HepG2 (cell line): ENCODE results near the gene TUBG2. TPM values are rescaled to one million over a fixed set of nuclear protein-coding genes. Genes with fewer than 3 reads are reported as not detected.

ENCODE experiments used
- EHMT2 ChIP-seq: fragments of 200-600 bp; sonication (generic); IDR thresholded peaks from 2 replicates; pipeline ENCODE4 v1.7.0; 2017; ENCODE audit warnings: antibody characterized with exemption, low read depth, low read length, borderline replicate concordance
- MED13 ChIP-seq: sonication (generic); formaldehyde crosslinking; IDR thresholded peaks from 2 replicates; pipeline ENCODE4 v1.5.0; 2020; ENCODE audit warnings: missing genetic modification reagents
- MEIS2 ChIP-seq: sonication (generic); formaldehyde crosslinking; IDR thresholded peaks from 2 replicates; pipeline ENCODE4 v1.9.0; 2021; ENCODE audit warnings: mild to moderate bottlenecking, missing genetic modification reagents
- PHF8 ChIP-seq: sonication (generic); formaldehyde crosslinking; IDR thresholded peaks from 2 replicates; pipeline ENCODE4 v1.5.0; 2020; ENCODE audit warnings: missing genetic modification reagents
- SCMH1 ChIP-seq: sonication (generic); formaldehyde crosslinking; IDR thresholded peaks from 2 replicates; pipeline ENCODE4 v1.9.0; 2021; ENCODE audit warnings: missing genetic modification reagents, mild to moderate bottlenecking, borderline replicate concordance
- SETDB1 ChIP-seq: sonication (generic); formaldehyde crosslinking; IDR thresholded peaks from 2 replicates; pipeline ENCODE4 v1.5.1; 2020; ENCODE audit warnings: missing genetic modification reagents, mild to moderate bottlenecking, borderline replicate concordance
- SNAPC2 ChIP-seq: sonication (generic); formaldehyde crosslinking; IDR thresholded peaks from 2 replicates; pipeline ENCODE4 v1.8.1; 2022; ENCODE audit warnings: mild to moderate bottlenecking, missing genetic modification reagents
- SRSF1 ChIP-seq: fragments of 200-400 bp; formaldehyde crosslinking; optimal IDR thresholded peaks from 2 replicates; pipeline ENCODE3; 2017; ENCODE audit warnings: mild to moderate bottlenecking, low read depth, low read length, moderate library complexity
- ZNF17 ChIP-seq: sonication (generic); formaldehyde crosslinking; IDR thresholded peaks from 2 replicates; pipeline ENCODE4 v1.5.0; 2020; ENCODE audit warnings: mild to moderate bottlenecking, missing genetic modification reagents
- ZNF337 ChIP-seq: sonication (generic); formaldehyde crosslinking; IDR thresholded peaks from 2 replicates; pipeline ENCODE4 v1.5.1; 2020; ENCODE audit warnings: missing genetic modification reagents, low read depth, mild to moderate bottlenecking, borderline replicate concordance
- ZNF431 ChIP-seq: sonication (generic); formaldehyde crosslinking; IDR thresholded peaks from 2 replicates; pipeline ENCODE4 v1.9.0; 2022; ENCODE audit warnings: missing genetic modification reagents, low read depth, mild to moderate bottlenecking, borderline replicate concordance
- ZNF839 ChIP-seq: sonication (generic); formaldehyde crosslinking; IDR thresholded peaks from 2 replicates; pipeline ENCODE4 v1.4.0; 2020; ENCODE audit warnings: missing genetic modification reagents, mild to moderate bottlenecking, borderline replicate concordance
- polyA plus RNA-seq, 8 experiments: library from polyadenylated mRNA; depleted of rRNA in 3 of 8; stranded (reverse) in 7 of 8; unstranded in 1 of 8; fragments of >200 nt; fragmentation: Illumina TruSeq in 4 of 8; extraction: Trizol in 4 of 8; gene quantifications; 2 replicates each; pipeline versions ENCODE4 v1.2.1 to v1.2.3, GENCODE V29; 2011 to 2016; ENCODE audit warnings: low read depth in 4 of 8, missing spikeins in 1 of 8, mixed read lengths in 1 of 8; ENCODE audit not compliant: insufficient read depth in 1 of 8
- total RNA-seq, 5 experiments: library from RNA; depleted of rRNA; stranded (reverse); fragments of >200 nt; fragmentation: Illumina TruSeq; extraction: Trizol; gene quantifications; 2 replicates each; pipeline ENCODE4 v1.2.3, GENCODE V29; 2016; ENCODE audit warnings: low read depth in 1 of 5
- TF ChIP-seq, protein P1 (sequence below): sonication (generic); formaldehyde crosslinking; IDR thresholded peaks from 2 replicates; pipeline ENCODE4 v1.5.0; 2020; ENCODE audit warnings: mild to moderate bottlenecking, missing genetic modification reagents, borderline replicate concordance
- TF ChIP-seq, protein P2 (sequence below): sonication (generic); formaldehyde crosslinking; IDR thresholded peaks from 2 replicates; pipeline ENCODE4 v1.5.1; 2020; ENCODE audit warnings: mild to moderate bottlenecking, missing genetic modification reagents, moderate library complexity
- TF ChIP-seq, protein P3 (sequence below): sonication (generic); formaldehyde crosslinking; IDR thresholded peaks from 2 replicates; pipeline ENCODE4 v1.5.0; 2020; ENCODE audit warnings: mild to moderate bottlenecking, missing genetic modification reagents, moderate library complexity

The TUBG2 gene
- total and polyA plus RNA-seq, 2 of the 13 experiments (the other 11 are each of a cell fraction or from before 2014, with no cell fraction given), result 16.0 to 42.3 TPM

DNA sequence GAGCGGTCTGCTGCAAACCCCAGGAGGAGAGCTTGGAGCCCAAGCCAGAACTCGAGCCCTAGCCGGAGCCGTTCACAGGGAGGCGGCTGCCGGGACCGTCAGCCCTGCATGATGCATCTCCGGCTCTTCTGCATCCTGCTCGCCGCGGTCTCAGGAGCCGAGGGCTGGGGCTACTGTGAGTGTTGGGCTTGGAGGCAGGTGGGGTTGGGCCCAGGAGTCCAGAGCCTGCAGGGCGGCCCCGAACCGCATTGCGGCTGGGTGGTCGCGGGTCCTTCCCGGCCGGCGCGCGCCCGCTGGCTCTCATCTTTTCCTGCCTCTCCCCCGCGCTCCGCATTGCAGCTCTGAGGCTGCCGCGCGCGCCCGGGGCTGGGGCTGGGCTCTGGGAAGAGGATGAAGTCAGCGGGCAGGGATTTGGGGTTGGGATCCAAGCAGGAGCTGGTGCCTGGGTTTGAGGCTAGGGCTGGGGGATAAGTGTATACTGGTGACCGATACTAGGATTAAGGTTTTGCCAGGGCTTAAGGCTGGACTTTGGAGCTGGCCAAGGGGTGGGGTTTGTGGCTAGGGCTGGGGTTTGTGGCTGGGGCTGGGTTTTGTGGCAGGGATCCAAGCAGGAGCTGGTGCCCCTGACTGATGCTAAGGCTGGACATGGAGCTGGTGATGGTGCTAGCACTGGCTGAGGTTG lies 23.8 kb downstream of the TUBG2 start (continued):
- TF ChIP-seq, protein P1, sequence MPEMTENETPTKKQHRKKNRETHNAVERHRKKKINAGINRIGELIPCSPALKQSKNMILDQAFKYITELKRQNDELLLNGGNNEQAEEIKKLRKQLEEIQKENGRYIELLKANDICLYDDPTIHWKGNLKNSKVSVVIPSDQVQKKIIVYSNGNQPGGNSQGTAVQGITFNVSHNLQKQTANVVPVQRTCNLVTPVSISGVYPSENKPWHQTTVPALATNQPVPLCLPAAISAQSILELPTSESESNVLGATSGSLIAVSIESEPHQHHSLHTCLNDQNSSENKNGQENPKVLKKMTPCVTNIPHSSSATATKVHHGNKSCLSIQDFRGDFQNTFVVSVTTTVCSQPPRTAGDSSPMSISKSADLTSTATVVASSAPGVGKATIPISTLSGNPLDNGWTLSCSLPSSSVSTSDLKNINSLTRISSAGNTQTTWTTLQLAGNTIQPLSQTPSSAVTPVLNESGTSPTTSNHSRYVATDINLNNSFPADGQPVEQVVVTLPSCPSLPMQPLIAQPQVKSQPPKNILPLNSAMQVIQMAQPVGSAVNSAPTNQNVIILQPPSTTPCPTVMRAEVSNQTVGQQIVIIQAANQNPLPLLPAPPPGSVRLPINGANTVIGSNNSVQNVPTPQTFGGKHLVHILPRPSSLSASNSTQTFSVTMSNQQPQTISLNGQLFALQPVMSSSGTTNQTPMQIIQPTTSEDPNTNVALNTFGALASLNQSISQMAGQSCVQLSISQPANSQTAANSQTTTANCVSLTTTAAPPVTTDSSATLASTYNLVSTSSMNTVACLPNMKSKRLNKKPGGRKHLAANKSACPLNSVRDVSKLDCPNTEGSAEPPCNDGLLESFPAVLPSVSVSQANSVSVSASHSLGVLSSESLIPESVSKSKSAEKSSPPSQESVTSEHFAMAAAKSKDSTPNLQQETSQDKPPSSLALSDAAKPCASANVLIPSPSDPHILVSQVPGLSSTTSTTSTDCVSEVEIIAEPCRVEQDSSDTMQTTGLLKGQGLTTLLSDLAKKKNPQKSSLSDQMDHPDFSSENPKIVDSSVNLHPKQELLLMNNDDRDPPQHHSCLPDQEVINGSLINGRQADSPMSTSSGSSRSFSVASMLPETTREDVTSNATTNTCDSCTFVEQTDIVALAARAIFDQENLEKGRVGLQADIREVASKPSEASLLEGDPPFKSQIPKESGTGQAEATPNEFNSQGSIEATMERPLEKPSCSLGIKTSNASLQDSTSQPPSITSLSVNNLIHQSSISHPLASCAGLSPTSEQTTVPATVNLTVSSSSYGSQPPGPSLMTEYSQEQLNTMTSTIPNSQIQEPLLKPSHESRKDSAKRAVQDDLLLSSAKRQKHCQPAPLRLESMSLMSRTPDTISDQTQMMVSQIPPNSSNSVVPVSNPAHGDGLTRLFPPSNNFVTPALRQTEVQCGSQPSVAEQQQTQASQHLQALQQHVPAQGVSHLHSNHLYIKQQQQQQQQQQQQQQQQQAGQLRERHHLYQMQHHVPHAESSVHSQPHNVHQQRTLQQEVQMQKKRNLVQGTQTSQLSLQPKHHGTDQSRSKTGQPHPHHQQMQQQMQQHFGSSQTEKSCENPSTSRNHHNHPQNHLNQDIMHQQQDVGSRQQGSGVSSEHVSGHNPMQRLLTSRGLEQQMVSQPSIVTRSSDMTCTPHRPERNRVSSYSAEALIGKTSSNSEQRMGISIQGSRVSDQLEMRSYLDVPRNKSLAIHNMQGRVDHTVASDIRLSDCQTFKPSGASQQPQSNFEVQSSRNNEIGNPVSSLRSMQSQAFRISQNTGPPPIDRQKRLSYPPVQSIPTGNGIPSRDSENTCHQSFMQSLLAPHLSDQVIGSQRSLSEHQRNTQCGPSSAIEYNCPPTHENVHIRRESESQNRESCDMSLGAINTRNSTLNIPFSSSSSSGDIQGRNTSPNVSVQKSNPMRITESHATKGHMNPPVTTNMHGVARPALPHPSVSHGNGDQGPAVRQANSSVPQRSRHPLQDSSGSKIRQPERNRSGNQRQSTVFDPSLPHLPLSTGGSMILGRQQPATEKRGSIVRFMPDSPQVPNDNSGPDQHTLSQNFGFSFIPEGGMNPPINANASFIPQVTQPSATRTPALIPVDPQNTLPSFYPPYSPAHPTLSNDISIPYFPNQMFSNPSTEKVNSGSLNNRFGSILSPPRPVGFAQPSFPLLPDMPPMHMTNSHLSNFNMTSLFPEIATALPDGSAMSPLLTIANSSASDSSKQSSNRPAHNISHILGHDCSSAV (CRISPR knock-in tag), result no peak
- TF ChIP-seq ZNF839 (CRISPR knock-in tag) (no peak), MEIS2 (CRISPR knock-in tag) (no peak), EHMT2 (no peak), SRSF1 (no peak), SNAPC2 (CRISPR knock-in tag) (0 out of 2 replicates have a peak, but pooled peaks have one; percentile 43), PHF8 (CRISPR knock-in tag) (peak; percentile 28), SCMH1 (CRISPR knock-in tag) (no peak), ZNF337 (CRISPR knock-in tag) (0 out of 2 replicates have a peak, but pooled peaks have one; percentile 26), SETDB1 (CRISPR knock-in tag) (no peak), ZNF431 (CRISPR knock-in tag) (no peak), MED13 (CRISPR knock-in tag) (no peak), ZNF17 (CRISPR knock-in tag) (no peak)
- TF ChIP-seq, protein P2, sequence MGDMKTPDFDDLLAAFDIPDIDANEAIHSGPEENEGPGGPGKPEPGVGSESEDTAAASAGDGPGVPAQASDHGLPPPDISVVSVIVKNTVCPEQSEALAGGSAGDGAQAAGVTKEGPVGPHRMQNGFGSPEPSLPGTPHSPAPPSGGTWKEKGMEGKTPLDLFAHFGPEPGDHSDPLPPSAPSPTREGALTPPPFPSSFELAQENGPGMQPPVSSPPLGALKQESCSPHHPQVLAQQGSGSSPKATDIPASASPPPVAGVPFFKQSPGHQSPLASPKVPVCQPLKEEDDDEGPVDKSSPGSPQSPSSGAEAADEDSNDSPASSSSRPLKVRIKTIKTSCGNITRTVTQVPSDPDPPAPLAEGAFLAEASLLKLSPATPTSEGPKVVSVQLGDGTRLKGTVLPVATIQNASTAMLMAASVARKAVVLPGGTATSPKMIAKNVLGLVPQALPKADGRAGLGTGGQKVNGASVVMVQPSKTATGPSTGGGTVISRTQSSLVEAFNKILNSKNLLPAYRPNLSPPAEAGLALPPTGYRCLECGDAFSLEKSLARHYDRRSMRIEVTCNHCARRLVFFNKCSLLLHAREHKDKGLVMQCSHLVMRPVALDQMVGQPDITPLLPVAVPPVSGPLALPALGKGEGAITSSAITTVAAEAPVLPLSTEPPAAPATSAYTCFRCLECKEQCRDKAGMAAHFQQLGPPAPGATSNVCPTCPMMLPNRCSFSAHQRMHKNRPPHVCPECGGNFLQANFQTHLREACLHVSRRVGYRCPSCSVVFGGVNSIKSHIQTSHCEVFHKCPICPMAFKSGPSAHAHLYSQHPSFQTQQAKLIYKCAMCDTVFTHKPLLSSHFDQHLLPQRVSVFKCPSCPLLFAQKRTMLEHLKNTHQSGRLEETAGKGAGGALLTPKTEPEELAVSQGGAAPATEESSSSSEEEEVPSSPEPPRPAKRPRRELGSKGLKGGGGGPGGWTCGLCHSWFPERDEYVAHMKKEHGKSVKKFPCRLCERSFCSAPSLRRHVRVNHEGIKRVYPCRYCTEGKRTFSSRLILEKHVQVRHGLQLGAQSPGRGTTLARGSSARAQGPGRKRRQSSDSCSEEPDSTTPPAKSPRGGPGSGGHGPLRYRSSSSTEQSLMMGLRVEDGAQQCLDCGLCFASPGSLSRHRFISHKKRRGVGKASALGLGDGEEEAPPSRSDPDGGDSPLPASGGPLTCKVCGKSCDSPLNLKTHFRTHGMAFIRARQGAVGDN, result peak; percentile 86
- TF ChIP-seq, protein P3, sequence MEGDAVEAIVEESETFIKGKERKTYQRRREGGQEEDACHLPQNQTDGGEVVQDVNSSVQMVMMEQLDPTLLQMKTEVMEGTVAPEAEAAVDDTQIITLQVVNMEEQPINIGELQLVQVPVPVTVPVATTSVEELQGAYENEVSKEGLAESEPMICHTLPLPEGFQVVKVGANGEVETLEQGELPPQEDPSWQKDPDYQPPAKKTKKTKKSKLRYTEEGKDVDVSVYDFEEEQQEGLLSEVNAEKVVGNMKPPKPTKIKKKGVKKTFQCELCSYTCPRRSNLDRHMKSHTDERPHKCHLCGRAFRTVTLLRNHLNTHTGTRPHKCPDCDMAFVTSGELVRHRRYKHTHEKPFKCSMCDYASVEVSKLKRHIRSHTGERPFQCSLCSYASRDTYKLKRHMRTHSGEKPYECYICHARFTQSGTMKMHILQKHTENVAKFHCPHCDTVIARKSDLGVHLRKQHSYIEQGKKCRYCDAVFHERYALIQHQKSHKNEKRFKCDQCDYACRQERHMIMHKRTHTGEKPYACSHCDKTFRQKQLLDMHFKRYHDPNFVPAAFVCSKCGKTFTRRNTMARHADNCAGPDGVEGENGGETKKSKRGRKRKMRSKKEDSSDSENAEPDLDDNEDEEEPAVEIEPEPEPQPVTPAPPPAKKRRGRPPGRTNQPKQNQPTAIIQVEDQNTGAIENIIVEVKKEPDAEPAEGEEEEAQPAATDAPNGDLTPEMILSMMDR (CRISPR knock-in tag), result no peak
